ENCODE data around the gene SH3RF3.
A peak's percentile ranks its signal among the peaks of the same experiment; 100 is the strongest.

SH3RF3 gene

GRCh38 chr2:109486711-109487535 lies 357.9 kb downstream of the SH3RF3 start:
- DNase-seq: peak; percentile 95

DNA sequence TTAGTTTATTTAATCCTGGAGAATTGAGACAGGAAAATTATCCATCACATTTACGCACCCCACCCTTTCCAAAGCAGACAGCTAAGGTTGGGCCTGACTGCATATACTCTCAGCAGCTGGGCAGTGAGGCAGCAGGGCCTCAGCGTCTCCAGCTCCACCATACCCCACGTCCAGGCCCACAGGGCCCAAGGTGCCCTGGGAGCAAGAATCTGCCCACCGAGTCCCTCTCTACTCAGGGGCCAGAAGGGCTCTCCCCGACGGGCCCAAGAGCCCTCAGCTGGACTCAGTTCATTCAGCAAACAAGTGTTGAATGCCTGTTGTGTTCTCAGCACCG lies 358.5 kb downstream of the SH3RF3 start:
- DNase-seq: no peak

- DNase-seq: no peak
These were observed 359.1 kb downstream of the SH3RF3 start for GRCh38 chr2:109487871-109488655.

GRCh38 chr2:109489296-109489695 lies 360.3 kb downstream of the SH3RF3 start:
- DNase-seq: no peak

DNA sequence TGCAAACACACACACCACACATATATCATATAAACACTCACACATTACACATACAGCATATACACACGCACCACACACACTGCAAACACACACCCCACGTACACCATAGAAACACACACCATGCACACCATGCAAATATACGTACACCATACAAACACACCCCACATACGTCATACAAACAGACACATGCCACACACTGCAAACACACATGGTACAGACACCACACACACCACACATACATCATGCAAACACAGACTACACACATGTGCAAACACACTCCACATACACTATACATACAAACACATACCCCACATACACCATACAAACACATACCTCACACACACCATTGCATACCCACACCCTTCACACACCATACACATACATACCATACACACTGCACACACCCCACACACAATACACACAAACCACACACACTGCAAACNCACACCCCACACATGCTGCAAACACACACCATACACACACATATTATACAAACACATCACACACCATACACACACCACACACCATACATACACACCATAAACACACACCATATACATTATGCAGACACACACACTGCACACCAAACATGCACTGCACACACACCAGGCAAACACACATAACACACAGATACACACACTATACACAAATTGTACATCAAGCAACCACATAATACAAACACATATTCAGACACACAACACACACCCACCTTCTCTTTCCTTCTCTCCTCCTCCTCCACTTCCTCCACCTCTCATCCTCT lies 364.4 kb downstream of the SH3RF3 start:
- DNase-seq: no peak

- no peak for DNase-seq
These were observed 365.3 kb downstream of the SH3RF3 start for GRCh38 chr2:109494351-109494750.

DNA sequence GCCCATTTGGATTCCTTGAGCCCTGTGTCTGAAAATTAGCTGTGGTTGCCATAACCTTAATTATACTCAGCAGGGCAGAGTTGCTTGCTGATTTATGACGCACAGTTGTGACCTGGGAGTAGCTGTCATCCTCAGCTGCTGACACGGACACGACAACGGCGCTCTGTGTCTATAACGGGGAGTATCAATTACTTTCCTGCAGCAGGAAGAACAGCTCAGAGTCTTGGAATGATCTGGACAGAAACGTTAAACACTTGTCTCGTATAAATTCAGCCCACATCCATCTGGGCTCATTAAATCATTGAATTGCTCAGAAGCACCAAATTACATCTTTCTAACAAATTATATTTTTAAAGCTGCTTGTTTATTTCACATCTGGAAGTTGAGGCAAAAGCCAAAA lies 368.5 kb downstream of the SH3RF3 start:
- peak; percentile 87 for DNase-seq

DNA sequence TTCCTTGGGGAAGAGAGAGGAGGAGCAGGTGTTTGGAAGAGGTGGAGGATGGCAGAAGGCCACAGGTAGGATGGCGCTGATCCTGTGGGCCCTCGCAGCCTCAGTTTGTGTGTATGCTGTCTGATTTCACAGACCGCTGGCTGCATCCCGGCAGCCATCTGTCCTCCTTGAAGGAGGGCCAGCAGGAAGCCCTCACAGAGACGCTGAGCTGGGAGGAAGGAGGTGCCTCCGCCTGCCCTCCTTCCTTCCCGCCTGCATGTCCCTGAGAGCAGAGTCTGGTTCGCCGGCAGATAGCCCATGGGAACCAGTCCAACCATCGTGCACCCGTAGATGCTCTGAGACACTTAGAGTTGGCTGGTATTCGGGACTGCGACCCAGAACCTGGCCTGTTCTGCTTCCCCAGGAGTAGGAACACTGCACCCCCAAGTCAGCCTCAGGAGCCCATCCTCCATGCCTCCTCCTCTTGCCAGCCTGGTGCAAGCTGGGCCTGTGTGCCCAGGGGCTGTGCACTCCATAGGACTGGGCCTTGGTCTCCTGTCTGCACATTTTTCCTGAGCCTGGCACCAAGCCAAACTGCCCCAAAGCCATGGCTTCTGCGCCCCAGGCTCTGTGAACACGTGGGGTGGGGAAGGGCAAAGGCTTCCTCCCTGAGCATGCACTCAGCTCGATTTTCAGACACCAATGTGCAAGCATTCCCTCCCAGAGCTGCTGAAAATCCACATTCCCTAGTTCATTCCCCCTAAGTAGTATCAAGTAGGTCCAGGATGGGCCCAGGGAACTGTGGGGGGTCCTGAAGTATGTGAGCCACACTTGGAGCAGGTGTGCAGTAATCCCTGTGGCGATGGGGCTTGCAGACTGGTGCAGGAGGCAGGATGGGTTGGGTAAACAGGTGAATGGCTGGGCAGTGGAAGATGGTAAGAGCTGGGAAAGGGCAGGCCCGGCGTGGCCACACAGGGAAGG lies 369.2 kb downstream of the SH3RF3 start:
- DNase-seq: peak; percentile 29

DNA sequence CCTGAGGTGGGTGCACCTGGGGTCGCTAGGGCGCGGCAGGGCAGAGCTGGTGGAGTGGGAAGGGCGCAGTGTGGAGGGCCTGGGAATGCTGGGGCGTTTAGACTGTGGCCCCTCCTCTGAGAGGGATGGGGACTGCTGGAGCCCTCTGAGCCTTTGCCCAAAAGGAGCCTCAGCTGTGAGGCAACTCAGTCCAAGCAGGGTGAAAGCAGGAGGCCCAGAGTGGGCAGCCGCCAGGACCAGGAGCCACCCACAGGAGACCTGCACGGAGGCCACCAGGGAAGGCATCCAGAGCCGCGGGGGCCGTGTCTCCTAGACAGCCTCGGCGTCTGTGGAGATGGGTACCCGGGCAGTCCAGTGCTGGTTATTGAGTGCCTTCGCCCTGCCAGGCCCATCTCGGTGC lies 369.9 kb downstream of the SH3RF3 start:
- no peak for DNase-seq

DNA sequence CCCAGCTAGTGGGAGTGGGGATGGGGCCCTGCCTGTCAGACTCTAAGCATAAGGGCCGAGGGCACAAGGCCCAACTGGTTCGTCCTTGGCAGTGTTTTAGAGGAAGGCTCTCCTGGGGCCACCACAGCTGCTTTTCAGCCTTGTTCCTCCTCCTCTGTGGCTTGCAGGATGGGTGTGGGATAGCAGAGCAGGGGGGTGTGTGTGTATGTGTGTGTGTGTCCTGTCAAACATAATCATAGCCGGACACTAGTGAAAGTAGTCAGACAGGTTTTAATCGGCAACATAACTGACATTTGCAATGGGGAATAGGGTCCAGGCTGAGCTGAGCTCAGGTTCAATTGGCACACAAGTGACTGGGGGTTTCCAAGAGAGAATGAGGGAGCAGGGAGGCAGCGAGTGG lies 370.6 kb downstream of the SH3RF3 start:
- DNase-seq: no peak

- no peak for DNase-seq
These were observed 371.9 kb downstream of the SH3RF3 start for GRCh38 chr2:109500910-109501309.

DNA sequence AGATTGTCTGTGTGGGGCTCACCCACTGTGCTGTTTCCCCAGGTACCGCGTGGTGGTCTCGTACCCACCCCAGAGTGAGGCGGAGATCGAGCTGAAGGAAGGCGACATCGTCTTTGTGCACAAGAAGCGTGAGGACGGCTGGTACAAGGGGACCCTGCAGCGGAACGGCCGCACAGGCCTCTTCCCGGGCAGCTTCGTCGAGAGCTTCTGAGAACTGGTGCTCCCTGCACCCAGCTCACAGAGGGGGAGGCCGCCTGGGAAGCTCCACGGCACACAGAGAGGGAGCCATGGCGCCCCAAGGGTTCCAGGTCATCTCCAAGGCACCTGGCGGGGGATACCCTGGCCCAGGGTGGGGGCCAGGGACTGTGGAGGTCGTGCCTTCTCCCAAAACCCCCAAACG lies 372.5 kb downstream of the SH3RF3 start:
- DNase-seq: no peak

GRCh38 chr2:109503191-109503590 lies 374.2 kb downstream of the SH3RF3 start:
- no peak for DNase-seq

DNA sequence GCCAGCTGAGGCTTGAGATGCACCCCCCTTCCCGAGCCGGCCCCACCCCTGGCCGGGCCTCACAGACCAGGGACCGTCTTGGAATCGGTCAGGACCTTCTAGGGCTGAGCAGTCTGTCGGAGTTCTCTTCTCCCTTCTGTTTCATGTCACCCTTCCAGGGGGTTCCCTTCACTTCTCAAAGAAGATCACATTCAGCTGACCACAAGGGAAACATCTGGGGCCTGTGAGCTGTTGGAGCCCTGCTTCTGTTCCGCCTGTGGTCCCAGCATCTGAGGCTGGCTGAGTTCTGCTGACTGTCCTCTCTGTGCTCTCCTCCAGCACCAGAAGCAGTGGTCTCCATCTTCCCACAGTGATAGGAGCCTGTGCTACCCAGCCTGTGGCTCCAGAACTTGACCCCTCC lies 378.2 kb downstream of the SH3RF3 start:
- no peak for DNase-seq

DNA sequence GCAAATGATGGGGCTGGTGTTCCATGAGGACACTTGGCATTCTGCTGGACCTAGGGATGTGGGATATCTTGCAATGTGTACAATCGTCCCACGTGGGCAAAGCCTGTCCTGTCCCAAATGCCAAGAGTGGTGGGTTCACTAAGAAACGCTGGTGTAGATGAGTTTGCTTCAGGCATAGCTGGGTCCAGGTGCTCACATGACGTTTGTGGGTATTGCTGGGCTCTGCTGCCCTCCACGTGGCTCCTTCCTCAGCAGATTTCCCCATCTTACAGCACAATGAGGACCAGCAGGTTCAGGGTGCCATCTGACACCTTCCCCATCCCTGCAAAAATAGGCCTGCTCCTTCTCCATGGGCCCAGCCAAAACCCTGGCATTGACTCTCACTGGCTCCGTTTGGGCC lies 378.8 kb downstream of the SH3RF3 start:
- DNase-seq: no peak

GRCh38 chr2:109508556-109508955 lies 379.6 kb downstream of the SH3RF3 start:
- DNase-seq: no peak

- peak; percentile 77 for DNase-seq
These were observed 381.4 kb downstream of the SH3RF3 start for GRCh38 chr2:109510136-109511028.

GRCh38 chr2:109511168-109511567 lies 382.2 kb downstream of the SH3RF3 start:
- DNase-seq: no peak

DNA sequence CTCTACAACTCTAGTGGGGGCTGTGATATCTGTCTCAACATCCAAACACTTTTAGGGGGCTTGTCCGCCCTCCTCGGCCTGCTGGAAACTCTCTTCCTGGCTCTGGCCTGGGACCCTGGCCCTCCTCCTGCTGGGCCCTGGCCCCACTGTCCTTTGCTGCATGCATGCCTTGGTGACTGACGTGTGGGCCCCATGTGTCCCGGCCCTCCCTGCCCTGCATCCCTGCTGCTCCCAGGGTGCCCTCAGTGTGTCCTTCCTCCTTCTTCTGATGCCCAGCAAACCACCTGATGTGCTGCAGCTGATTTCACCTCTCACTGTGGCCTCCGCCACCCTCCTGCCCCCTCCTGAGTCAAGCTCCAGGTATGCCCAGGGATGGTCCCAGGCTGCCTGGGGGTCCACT lies 383.1 kb downstream of the SH3RF3 start:
- no peak for DNase-seq

DNA sequence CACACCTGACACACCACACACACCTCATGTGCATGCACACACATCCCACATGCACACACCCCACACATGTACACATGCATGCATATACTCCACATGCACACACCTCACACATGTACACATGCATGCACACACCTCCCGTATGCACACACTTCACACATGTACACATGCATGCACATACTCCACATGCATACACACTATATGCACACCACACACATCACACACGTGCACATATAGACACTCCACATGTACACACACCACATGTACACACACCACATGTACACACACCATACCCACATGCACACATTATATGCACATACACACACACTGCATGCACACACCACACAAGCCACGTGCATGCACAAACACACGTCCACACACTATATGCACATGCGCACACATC lies 384.2 kb downstream of the SH3RF3 start:
- no peak for DNase-seq
